HFFc6 (cell line): ENCODE results near the gene CDX1. TPM values are rescaled to one million over a fixed set of nuclear protein-coding genes. Genes with fewer than 3 reads are reported as not detected.

Experiments used
- DNase-seq: peaks from one replicate; pipeline ENCODE4 v3.0.0-alpha.2; 2018
- H3K27ac Mint-ChIP-seq: 2 replicates; pipeline ENCODE4 v1.8.0; 2020; ENCODE audit warnings: mild to moderate bottlenecking, mixed read lengths
- H3K27me3 Mint-ChIP-seq: 2 replicates; pipeline ENCODE4 v1.8.0; 2021; ENCODE audit warnings: mild to moderate bottlenecking, moderate library complexity, mixed read lengths; ENCODE audit not compliant: insufficient read depth
- H3K36me3 Mint-ChIP-seq: 2 replicates; pipeline ENCODE4 v1.8.0; 2021; ENCODE audit warnings: low read depth, mixed read lengths
- H3K4me1 Mint-ChIP-seq: 2 replicates; pipeline ENCODE4 v1.8.0; 2020; ENCODE audit warnings: low read depth, mixed read lengths
- H3K4me3 Mint-ChIP-seq: 2 replicates; pipeline ENCODE4 v1.8.0; 2020; ENCODE audit warnings: mild to moderate bottlenecking, moderate library complexity, mixed read lengths
- H3K9me3 Mint-ChIP-seq: 2 replicates; pipeline ENCODE4 v1.8.0; 2020; ENCODE audit warnings: mild to moderate bottlenecking, mixed read lengths
- CTCF ChIP-seq: fragments of 200-600 bp; sonication (generic); IDR thresholded peaks from 2 replicates; pipeline ENCODE4 v1.5.0; 2021; ENCODE audit warnings: antibody characterized with exemption, mild to moderate bottlenecking
- total RNA-seq, 6 experiments: library from RNA; stranded (reverse); fragmentation: NEBNext Ultra II Directional; extraction: Animal tissue kit (Norgen Biotek cat#: 25700); gene quantifications; 2 replicates in 1 of 6; 3 replicates in 5 of 6; pipeline ENCODE4 v1.2.3, GENCODE V29; 2021

Gene CDX1
- total RNA-seq, 6 experiments from 2014 or later = 0.11 TPM; not detected in 5

- H3K27ac Mint-ChIP-seq = peak overlapping the region; percentile 99
- peak overlapping the region; percentile 63 for H3K4me3 Mint-ChIP-seq
- DNase-seq = peak; percentile 84
- TF ChIP-seq CTCF = no peak
- H3K4me1 Mint-ChIP-seq = peaks cover 98% of the 10 kb centered on the region
- H3K9me3 Mint-ChIP-seq = no peaks in the 10 kb centered on the region
- peaks cover 34% of the 10 kb centered on the region for H3K36me3 Mint-ChIP-seq
- peaks cover 12% of the 10 kb centered on the region for H3K27me3 Mint-ChIP-seq
These were observed 24.9 kb upstream of the CDX1 start for GRCh38 chr5:150141544-150142184.

GRCh38 chr5:150142185-150142958, 24.2 kb upstream of the CDX1 start:
- TF ChIP-seq CTCF = no peak
- Mint-ChIP-seq H3K9me3 (no peaks in the 10 kb centered on the region), H3K4me1 (peaks cover 95% of the 10 kb centered on the region), H3K27me3 (peaks cover 10% of the 10 kb centered on the region), H3K4me3 (peak overlapping the region; percentile 85), H3K27ac (peak overlapping the region; percentile 99), H3K36me3 (peaks cover 33% of the 10 kb centered on the region)
- DNase-seq = no peak

- Mint-ChIP-seq H3K27me3 (peaks cover 10% of the 10 kb centered on the region), H3K4me1 (peaks cover 95% of the 10 kb centered on the region), H3K27ac (peak overlapping the region; percentile 99), H3K36me3 (peaks cover 29% of the 10 kb centered on the region), H3K9me3 (no peaks in the 10 kb centered on the region), H3K4me3 (peak overlapping the region; percentile 85)
- peak; percentile 95 for DNase-seq
- no peak for TF ChIP-seq CTCF
These were observed 23.6 kb upstream of the CDX1 start for GRCh38 chr5:150142959-150143349.

- TF ChIP-seq CTCF = no peak
- H3K4me1 Mint-ChIP-seq = peaks cover 95% of the 10 kb centered on the region
- H3K27ac Mint-ChIP-seq = peak overlapping the region; percentile 99
- peak overlapping the region; percentile 85 for H3K4me3 Mint-ChIP-seq
- peaks cover 12% of the 10 kb centered on the region for H3K27me3 Mint-ChIP-seq
- peak; percentile 93 for DNase-seq
- no peaks in the 10 kb centered on the region for H3K9me3 Mint-ChIP-seq
- peaks cover 33% of the 10 kb centered on the region for H3K36me3 Mint-ChIP-seq
These were observed 23.0 kb upstream of the CDX1 start for GRCh38 chr5:150143350-150144245.

GRCh38 chr5:150144246-150144801, 22.3 kb upstream of the CDX1 start:
- H3K36me3 Mint-ChIP-seq = peaks cover 35% of the 10 kb centered on the region
- no peaks in the 10 kb centered on the region for H3K9me3 Mint-ChIP-seq
- H3K27me3 Mint-ChIP-seq = peaks cover 10% of the 10 kb centered on the region
- no peak for TF ChIP-seq CTCF
- H3K4me3 Mint-ChIP-seq = peak overlapping the region; percentile 85
- peaks cover 95% of the 10 kb centered on the region for H3K4me1 Mint-ChIP-seq
- peak overlapping the region; percentile 99 for H3K27ac Mint-ChIP-seq
- DNase-seq = peak; percentile 27
